Nephron progenitor cell (in vitro differentiated cells): Measurements from ENCODE around the gene ARID5B.

Experiments used
- DNase-seq: peaks from one replicate; pipeline ENCODE4 v3.0.0; 2021
- H3K27ac Mint-ChIP-seq: 2 replicates; pipeline ENCODE4 v1.8.0; 2021; ENCODE audit warnings: mild to moderate bottlenecking, moderate library complexity, mixed read lengths
- H3K27me3 Mint-ChIP-seq: 2 replicates; pipeline ENCODE4 v1.8.0; 2021; ENCODE audit warnings: mild to moderate bottlenecking, low read depth, mixed read lengths; ENCODE audit not compliant: poor library complexity
- H3K36me3 Mint-ChIP-seq: 2 replicates; pipeline ENCODE4 v1.8.0; 2021; ENCODE audit warnings: low read depth, mixed read lengths
- H3K4me1 Mint-ChIP-seq: 2 replicates; pipeline ENCODE4 v1.8.0; 2021; ENCODE audit warnings: mixed read lengths
- H3K4me3 Mint-ChIP-seq: 2 replicates; pipeline ENCODE4 v1.8.0; 2021; ENCODE audit warnings: mild to moderate bottlenecking, moderate library complexity, mixed read lengths
- H3K9me3 Mint-ChIP-seq: 2 replicates; pipeline ENCODE4 v1.8.0; 2021; ENCODE audit warnings: mild to moderate bottlenecking, moderate library complexity, mixed read lengths
- TF ChIP-seq, protein P1 (sequence below): fragments of 200-600 bp; sonication (generic); IDR thresholded peaks from 2 replicates; pipeline ENCODE4 v1.5.0; 2021; ENCODE audit warnings: antibody characterized with exemption

The ARID5B gene

GRCh38 chr10:61904733-61905725, 3.5 kb downstream of the ARID5B start:
- H3K36me3 Mint-ChIP-seq: peaks cover 16% of the 10 kb centered on the region
- peak; percentile 5 for DNase-seq
- H3K27me3 Mint-ChIP-seq: peaks cover under 1% of the 10 kb centered on the region
- TF ChIP-seq, protein P1, sequence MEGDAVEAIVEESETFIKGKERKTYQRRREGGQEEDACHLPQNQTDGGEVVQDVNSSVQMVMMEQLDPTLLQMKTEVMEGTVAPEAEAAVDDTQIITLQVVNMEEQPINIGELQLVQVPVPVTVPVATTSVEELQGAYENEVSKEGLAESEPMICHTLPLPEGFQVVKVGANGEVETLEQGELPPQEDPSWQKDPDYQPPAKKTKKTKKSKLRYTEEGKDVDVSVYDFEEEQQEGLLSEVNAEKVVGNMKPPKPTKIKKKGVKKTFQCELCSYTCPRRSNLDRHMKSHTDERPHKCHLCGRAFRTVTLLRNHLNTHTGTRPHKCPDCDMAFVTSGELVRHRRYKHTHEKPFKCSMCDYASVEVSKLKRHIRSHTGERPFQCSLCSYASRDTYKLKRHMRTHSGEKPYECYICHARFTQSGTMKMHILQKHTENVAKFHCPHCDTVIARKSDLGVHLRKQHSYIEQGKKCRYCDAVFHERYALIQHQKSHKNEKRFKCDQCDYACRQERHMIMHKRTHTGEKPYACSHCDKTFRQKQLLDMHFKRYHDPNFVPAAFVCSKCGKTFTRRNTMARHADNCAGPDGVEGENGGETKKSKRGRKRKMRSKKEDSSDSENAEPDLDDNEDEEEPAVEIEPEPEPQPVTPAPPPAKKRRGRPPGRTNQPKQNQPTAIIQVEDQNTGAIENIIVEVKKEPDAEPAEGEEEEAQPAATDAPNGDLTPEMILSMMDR: peak; percentile 14
- H3K4me3 Mint-ChIP-seq: peak overlapping the region; percentile 97
- H3K9me3 Mint-ChIP-seq: no peaks in the 10 kb centered on the region
- peaks cover 22% of the 10 kb centered on the region for H3K4me1 Mint-ChIP-seq
- no peak overlapping the region for H3K27ac Mint-ChIP-seq

GRCh38 chr10:61905837-61906561, 4.5 kb downstream of the ARID5B start:
- Mint-ChIP-seq H3K4me3 (no peak overlapping the region), H3K4me1 (peaks cover 22% of the 10 kb centered on the region), H3K27ac (no peak overlapping the region), H3K27me3 (no peaks in the 10 kb centered on the region), H3K9me3 (no peaks in the 10 kb centered on the region), H3K36me3 (peaks cover 24% of the 10 kb centered on the region)
- DNase-seq: no peak
- TF ChIP-seq, protein P1: no peak

DNA sequence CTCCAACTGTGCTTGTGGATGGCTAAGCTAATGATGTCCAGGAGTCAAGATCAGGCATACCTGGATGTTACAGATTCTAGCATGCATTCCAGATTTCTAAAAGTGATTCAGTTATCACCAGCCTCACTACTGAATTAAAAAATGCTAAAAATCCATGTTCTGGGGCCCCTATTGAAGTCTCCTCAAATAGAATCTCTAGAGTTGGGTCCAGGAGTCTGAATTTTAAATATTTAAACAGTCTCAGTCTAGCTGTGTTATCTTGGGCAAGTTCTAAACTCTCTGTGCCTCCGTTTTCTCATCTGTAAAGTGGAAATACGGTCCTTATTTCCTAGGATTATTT, 5.0 kb downstream of the ARID5B start:
- TF ChIP-seq, protein P1: no peak
- Mint-ChIP-seq H3K36me3 (peaks cover 24% of the 10 kb centered on the region), H3K27me3 (no peaks in the 10 kb centered on the region), H3K4me1 (peaks cover 22% of the 10 kb centered on the region), H3K27ac (no peak overlapping the region), H3K4me3 (no peak overlapping the region), H3K9me3 (no peaks in the 10 kb centered on the region)
- DNase-seq: no peak

DNA sequence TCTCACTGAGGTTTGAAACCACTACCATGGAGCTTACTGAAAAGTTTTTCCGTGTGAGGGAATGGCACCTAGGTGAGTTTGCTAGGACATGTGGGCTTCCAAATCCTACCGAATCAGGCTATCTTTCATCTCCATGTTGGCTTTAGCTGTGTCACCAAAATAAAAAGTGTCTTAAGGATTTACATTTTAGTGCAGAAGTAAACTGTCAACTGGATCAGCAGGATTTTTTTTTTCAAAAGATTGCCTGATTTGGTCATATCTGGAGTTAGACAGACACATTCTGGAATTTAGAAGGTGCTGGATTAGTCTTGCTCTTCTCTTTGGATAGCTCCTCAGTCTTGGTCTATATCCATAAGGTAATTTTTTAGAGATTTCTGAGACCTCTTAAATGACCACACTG, 5.5 kb downstream of the ARID5B start:
- Mint-ChIP-seq H3K36me3 (peaks cover 24% of the 10 kb centered on the region), H3K27ac (peak overlapping the region; percentile 29), H3K27me3 (no peaks in the 10 kb centered on the region), H3K4me1 (peaks cover 22% of the 10 kb centered on the region), H3K9me3 (no peaks in the 10 kb centered on the region), H3K4me3 (no peak overlapping the region)
- TF ChIP-seq, protein P1: no peak
- DNase-seq: no peak

- TF ChIP-seq, protein P1: no peak
- H3K27me3 Mint-ChIP-seq: no peaks in the 10 kb centered on the region
- peaks cover 22% of the 10 kb centered on the region for H3K4me1 Mint-ChIP-seq
- H3K4me3 Mint-ChIP-seq: no peak overlapping the region
- H3K9me3 Mint-ChIP-seq: no peaks in the 10 kb centered on the region
- DNase-seq: no peak
- no peak overlapping the region for H3K27ac Mint-ChIP-seq
- H3K36me3 Mint-ChIP-seq: peaks cover 25% of the 10 kb centered on the region
These were observed 6.1 kb downstream of the ARID5B start for GRCh38 chr10:61907587-61907986.
